ENCODE measurements around the gene MACROD2. TPM values are rescaled to one million over a fixed set of nuclear protein-coding genes. Genes with fewer than 3 reads are reported as not detected.
"Not testable (repeated sequence)": the region's sequence is repeated elsewhere in the genome, so short reads cannot be mapped to it uniquely, and the experiment has no call there.

MACROD2 gene
- total RNA-seq, 1 donor: 1.7 TPM

DNA sequence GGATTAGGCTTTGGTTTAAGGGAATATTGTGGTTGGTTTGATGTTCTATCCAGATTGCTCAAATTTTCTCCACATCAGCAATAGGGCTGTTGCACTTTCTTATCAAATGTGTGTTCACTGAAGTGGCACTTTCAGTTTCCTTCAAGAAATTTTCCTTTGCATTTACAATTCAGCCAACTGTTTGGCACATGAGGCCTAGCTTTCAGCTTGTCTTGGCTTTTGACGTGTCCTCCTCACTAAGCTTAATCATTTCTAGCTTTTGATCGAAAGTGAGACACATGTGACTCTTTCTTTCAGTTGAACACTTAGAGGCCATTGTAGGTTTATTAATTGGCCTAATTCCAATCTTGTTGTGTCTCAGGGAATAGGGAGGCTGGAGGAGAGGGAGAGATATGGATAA, 237.3 kb downstream of the MACROD2 start:
- Histone ChIP-seq H3K9me3 (ENCODE audit: low read depth, low read length) (no peaks in the 10 kb centered on the region), H3K4me3 (ENCODE audit: low read length) (no peak overlapping the region), H3K27me3 (ENCODE audit: insufficient read depth, low read length) (no peaks in the 10 kb centered on the region), H3K4me1 (ENCODE audit: insufficient read depth, low read length) (no peaks in the 10 kb centered on the region)

DNA sequence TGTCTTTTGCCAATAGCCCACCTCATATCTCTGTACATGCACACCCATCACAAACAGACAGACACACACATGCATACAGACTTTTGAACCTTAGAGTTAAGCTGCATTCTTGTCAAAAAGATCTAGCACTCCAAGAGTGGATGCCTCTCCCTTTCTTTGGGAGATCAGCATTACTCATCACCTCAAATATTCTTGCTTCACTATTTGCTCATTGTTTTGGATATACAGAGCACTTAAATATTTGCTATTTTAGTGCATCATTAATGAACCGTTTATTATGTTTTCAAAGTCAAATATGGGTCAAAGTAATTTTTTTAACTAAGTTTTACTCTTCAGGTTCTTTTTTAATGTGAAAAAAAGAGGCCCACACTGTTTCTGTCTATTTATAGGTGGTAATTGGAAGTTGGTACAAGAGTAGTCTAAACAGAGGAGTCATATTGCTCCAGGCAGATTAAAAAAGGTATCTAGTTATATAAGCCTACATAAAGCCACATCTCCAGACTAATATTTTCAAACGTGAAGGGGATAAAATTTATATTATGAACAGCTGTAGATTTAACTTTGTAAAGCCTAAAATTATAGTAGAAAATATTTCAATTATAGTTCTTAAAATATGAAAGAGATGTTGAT, 239.5 kb downstream of the MACROD2 start:
- Histone ChIP-seq H3K4me3 (ENCODE audit: low read length) (no peak overlapping the region), H3K4me1 (ENCODE audit: insufficient read depth, low read length) (no peaks in the 10 kb centered on the region), H3K27me3 (ENCODE audit: insufficient read depth, low read length) (no peaks in the 10 kb centered on the region), H3K9me3 (ENCODE audit: low read depth, low read length) (no peaks in the 10 kb centered on the region)

DNA sequence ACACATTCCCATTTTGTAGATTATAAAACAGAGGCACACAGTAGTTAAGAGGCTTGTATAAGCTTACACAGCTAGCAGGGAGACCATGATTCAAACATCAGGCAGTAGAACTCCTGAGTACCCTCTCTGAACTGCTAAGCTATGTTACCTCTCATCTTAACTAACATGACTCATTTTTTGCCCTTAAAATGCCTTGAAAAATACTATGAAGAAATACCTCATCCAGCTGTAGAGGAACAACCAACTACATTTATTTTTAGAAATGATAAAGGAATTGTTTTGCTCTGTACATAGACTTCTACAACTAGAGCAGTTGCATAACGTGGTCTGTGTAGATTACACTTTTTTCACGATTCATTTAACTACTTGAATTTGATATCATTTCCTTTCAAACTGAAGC, 240.0 kb downstream of the MACROD2 start:
- Histone ChIP-seq H3K4me1 (ENCODE audit: insufficient read depth, low read length) (no peaks in the 10 kb centered on the region), H3K27me3 (ENCODE audit: insufficient read depth, low read length) (no peaks in the 10 kb centered on the region), H3K4me3 (ENCODE audit: low read length) (no peak overlapping the region), H3K9me3 (ENCODE audit: low read depth, low read length) (no peaks in the 10 kb centered on the region)

DNA sequence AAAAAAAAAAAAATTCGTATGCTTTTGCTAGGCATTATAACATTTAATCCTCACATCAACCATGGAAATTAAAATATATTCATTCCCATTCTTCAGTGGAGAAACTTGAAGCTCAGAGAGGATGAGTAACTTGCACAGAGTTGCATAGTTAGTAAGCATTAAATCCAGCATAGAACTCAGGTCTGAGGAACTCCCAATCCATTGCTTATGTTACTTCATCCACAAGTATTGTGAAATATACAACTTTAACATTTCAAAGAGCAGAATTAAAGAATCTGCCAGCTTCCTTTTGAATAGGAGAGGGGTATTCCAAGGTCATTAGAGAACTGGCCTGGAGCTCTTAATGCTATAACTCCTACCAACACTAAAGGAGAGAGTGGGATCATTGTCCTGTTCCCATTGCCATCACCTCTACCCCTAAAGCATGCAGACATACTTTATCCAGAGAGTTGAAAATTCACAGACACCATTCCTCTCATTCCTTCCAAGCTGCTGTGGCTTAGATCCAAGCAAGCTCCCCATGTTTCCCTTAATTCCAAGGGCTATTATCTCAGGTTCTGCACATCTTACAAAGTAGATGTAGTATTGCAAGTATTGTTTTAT, 250.2 kb downstream of the MACROD2 start:
- Histone ChIP-seq H3K9me3 (ENCODE audit: low read depth, low read length) (no peaks in the 10 kb centered on the region), H3K27me3 (ENCODE audit: insufficient read depth, low read length) (no peaks in the 10 kb centered on the region), H3K4me3 (ENCODE audit: low read length) (no peak overlapping the region), H3K4me1 (ENCODE audit: insufficient read depth, low read length) (no peaks in the 10 kb centered on the region)

DNA sequence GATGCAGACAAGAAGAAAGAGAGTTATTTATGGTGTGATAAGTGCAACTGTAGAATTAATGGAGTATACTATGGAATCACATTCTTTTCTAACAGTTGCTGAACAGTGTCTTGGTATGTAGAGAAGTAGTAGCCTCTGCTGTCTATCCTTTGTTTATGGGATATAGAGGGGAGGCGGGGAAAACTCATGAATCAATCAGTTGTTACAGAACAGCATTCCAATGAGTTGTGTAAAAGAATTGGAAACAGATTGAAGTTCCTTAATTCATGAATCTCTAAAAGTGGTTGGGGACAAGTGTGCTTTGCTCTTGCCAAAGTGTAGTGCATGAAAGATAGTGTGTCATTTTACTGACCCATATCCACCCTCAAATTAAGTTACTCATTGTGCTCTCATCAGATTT, 264.4 kb downstream of the MACROD2 start:
- peaks cover 6% of the 10 kb centered on the region for H3K9me3 ChIP-seq (ENCODE audit: low read depth, low read length)
- H3K4me3 ChIP-seq (ENCODE audit: low read length): no peak overlapping the region
- H3K4me1 ChIP-seq (ENCODE audit: insufficient read depth, low read length): no peaks in the 10 kb centered on the region
- H3K27me3 ChIP-seq (ENCODE audit: insufficient read depth, low read length): no peaks in the 10 kb centered on the region

DNA sequence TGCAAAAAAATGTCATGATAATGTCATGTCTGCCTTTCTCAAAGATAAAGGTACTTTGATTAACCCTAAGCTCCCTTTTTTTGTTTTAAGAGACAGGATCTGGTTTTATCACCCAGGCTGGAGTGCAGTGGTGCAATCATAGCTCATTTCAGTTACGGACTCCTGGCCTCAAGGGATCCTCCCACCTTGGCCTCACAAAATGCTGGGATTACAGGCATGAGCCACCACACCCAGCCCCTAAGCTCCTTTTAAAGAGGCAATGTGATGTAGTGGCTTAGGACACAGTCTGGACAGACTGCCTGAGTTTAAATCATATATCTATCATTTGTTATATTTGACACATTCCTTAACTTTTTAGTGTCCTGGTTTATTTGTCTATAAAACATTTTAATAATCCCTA, 265.1 kb downstream of the MACROD2 start:
- Histone ChIP-seq H3K4me3 (ENCODE audit: low read length) (no peak overlapping the region), H3K27me3 (ENCODE audit: insufficient read depth, low read length) (no peaks in the 10 kb centered on the region), H3K9me3 (ENCODE audit: low read depth, low read length) (peaks cover 6% of the 10 kb centered on the region), H3K4me1 (ENCODE audit: insufficient read depth, low read length) (no peaks in the 10 kb centered on the region)

DNA sequence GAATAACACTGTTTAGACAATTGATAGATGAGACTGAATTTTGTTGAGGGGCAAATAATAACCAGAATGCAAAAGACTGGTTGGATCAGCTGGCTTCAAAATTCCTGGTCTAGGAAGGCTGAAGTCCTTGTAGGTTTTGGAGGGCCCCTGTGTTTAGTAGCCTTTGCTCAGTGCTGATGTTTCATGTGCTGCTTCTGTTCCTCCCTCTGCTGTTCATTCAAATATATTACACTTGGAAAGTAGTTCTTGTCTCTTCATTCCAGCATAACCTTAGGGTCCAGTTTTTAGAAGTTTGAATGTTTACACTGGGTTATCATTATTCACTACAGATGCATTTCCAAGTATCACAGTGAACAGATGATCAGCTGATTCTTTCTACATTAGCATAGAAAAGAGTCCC, 269.6 kb downstream of the MACROD2 start:
- H3K4me3 ChIP-seq (ENCODE audit: low read length): no peak overlapping the region
- H3K4me1 ChIP-seq (ENCODE audit: insufficient read depth, low read length): no peaks in the 10 kb centered on the region
- peaks cover 2% of the 10 kb centered on the region for H3K9me3 ChIP-seq (ENCODE audit: low read depth, low read length)
- H3K27me3 ChIP-seq (ENCODE audit: insufficient read depth, low read length): no peaks in the 10 kb centered on the region

DNA sequence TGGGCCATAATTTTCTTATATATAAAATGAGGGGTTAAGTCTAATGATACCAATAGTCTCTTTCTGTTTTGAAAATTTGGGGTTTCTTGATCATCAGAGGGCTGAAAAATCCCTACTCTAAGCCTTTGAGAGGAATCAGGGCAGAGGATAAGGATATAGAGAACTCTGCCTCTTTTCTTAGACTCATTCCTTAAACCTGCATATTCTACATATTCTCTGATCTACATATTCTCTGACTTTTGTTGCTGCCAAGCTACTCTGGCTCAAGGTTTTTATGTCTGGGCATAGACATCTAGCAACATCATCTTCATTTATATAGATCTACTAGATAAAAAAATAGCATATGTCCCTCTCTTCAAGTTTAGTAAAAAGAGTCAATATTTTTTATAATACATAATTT, 270.9 kb downstream of the MACROD2 start:
- no peaks in the 10 kb centered on the region for H3K4me1 ChIP-seq (ENCODE audit: insufficient read depth, low read length)
- no peak overlapping the region for H3K4me3 ChIP-seq (ENCODE audit: low read length)
- no peaks in the 10 kb centered on the region for H3K9me3 ChIP-seq (ENCODE audit: low read depth, low read length)
- H3K27me3 ChIP-seq (ENCODE audit: insufficient read depth, low read length): no peaks in the 10 kb centered on the region

DNA sequence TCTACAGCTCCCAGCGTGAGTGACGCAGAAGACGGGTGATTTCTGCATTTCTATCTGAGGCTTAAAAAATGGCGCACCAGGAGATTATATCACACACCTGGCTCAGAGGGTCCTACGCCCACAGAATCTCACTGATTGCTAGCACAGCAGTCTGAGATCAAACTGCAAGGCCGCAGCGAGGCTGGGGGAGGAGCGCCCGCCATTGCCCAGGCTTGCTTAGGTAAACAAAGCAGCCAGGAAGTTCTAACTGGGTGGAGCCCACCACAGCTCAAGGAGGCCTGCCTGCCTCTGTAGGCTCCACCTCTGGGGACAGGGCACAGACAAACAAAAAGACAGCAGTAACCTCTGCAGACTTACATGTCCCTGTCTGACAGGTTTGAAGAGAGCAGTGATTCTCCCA, 275.4 kb downstream of the MACROD2 start:
- not testable (repeated sequence) for H3K4me1 ChIP-seq (ENCODE audit: insufficient read depth, low read length); H3K4me3 ChIP-seq (ENCODE audit: low read length); H3K9me3 ChIP-seq (ENCODE audit: low read depth, low read length); H3K27me3 ChIP-seq (ENCODE audit: insufficient read depth, low read length)

DNA sequence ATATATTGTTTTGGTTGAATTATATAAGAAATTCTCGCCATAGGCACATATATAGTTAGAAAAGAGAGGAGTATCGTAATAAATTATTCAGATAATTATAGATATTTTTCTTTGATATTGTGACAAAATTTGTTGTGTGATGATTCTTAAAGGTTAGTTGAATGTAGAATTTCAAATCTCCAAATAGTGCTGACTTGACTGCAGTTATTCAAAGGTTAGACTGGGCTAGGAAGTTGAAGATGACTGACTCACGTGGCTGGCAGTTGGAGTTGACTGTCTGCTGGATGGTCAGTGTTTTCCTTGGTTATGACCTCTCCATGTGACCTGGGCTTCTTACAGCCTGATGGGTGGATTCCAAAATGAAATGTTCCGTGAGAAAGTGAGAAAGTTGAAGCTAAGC, 286.8 kb downstream of the MACROD2 start:
- Histone ChIP-seq H3K4me1 (ENCODE audit: insufficient read depth, low read length) (no peaks in the 10 kb centered on the region), H3K9me3 (ENCODE audit: low read depth, low read length) (no peaks in the 10 kb centered on the region), H3K4me3 (ENCODE audit: low read length) (no peak overlapping the region), H3K27me3 (ENCODE audit: insufficient read depth, low read length) (no peaks in the 10 kb centered on the region)

DNA sequence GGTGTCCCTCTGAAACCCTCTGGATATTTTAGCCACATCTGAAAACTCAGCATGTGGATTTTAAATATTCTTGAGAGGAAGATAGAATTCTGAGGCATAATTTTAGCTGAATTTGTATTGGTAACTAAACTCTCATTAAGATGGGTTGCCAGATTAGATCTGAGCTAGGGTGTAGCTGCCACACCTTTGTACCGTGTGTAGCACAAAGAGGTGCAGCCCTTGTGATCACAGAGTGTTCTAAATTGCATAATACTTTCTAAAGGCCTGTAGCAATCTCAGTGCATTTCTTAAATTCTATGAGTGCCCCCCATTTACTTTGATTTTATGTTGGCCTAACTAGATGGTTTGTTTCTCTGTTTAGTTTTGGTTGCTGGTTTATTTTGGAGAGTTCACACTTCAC, 289.1 kb downstream of the MACROD2 start:
- Histone ChIP-seq H3K4me1 (ENCODE audit: insufficient read depth, low read length) (no peaks in the 10 kb centered on the region), H3K9me3 (ENCODE audit: low read depth, low read length) (no peaks in the 10 kb centered on the region)

DNA sequence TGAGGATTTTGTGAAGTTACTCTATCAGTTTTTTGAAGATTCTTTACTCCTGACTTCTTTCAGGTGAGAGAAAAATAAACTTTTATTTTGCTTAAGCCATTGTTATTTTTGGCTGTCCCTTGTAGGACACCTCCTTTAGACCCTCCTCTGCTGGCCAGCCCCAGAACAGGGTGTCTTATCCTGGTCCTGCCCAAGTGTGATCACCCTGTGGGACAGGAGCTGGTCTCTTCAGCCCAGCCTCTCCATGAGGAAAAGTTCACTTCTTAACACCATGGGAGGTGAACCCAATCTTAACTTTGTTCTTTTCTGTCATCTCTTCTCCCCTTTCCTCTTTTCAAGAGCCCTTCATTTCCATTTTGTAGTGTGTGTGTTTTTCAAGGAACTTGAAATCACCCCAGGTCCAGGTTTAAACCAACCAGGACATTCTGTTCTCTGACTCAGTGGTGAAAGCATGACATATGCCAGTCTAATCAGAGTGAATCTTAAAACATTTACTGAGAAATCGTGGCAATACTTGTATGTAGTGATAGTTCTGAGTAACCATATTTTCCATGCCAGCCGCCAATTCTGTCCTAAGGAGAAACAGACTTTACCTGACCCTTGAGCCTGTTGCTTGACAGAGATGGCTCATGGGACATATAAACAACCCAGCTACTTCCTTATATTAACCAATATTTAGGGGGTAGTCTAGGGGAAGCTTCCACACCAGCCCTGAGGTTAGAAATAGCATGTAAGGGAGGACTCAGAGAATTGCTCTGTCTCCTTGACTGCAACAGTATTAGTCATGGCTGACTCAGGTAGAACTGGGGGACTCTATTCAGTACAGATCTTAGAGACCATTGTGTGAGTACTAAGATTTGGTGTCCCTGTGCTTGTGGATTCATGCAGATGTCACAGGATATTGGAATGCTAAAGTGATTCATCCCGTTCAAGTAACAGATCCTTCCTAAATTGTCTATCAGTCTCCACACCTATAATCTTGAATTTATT, 293.3 kb downstream of the MACROD2 start:
- Histone ChIP-seq H3K27me3 (ENCODE audit: insufficient read depth, low read length) (no peaks in the 10 kb centered on the region), H3K9me3 (ENCODE audit: low read depth, low read length) (peaks cover under 1% of the 10 kb centered on the region), H3K4me1 (ENCODE audit: insufficient read depth, low read length) (no peaks in the 10 kb centered on the region), H3K4me3 (ENCODE audit: low read length) (no peak overlapping the region)

More for the DNA sequence above, 289.1 kb downstream of the MACROD2 start:
- H3K4me3 ChIP-seq (ENCODE audit: low read length): no peak overlapping the region
- H3K27me3 ChIP-seq (ENCODE audit: insufficient read depth, low read length): no peaks in the 10 kb centered on the region

DNA sequence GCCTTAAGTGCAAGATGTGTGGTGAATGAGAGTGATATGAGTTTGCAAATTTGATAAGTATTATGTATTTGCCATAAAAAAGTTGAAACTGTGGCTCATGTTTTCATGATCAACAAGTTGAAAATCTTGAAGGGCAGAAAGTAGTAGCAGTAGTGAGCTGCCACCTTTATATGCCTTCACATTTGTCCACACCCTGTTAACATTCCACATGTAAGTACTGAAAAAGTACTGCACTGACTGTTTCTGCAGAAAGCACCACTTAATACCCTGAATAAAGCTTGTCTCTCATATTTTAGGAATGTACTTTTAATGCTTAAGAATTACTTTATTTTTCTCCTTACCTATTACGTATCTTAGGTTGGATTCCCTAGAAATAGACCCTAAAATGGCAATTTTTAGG, 296.2 kb downstream of the MACROD2 start:
- Histone ChIP-seq H3K9me3 (ENCODE audit: low read depth, low read length) (peaks cover 5% of the 10 kb centered on the region), H3K4me3 (ENCODE audit: low read length) (no peak overlapping the region), H3K27me3 (ENCODE audit: insufficient read depth, low read length) (no peaks in the 10 kb centered on the region), H3K4me1 (ENCODE audit: insufficient read depth, low read length) (no peaks in the 10 kb centered on the region)

DNA sequence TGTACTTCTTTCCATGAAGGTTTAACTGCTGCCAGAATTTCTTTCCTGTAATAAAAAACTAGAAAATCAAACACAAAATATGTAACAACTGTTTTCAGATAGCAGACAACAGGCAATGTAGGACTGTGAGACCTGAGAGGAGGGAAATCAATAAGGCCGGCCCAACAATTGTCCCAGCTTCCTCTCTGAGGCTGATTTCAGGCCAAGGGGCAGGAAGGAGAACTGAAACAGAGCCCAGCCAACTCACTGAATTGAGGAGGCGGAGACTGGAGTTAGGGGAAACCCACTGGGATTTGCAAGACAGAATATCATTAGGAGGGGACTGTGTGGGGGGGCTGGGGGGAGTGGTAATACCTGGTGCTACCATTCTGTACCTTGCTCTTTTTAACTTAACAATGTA, 299.9 kb downstream of the MACROD2 start:
- no peak overlapping the region for H3K4me3 ChIP-seq (ENCODE audit: low read length)
- H3K4me1 ChIP-seq (ENCODE audit: insufficient read depth, low read length): no peaks in the 10 kb centered on the region
- H3K9me3 ChIP-seq (ENCODE audit: low read depth, low read length): peaks cover 5% of the 10 kb centered on the region
- H3K27me3 ChIP-seq (ENCODE audit: insufficient read depth, low read length): no peaks in the 10 kb centered on the region

DNA sequence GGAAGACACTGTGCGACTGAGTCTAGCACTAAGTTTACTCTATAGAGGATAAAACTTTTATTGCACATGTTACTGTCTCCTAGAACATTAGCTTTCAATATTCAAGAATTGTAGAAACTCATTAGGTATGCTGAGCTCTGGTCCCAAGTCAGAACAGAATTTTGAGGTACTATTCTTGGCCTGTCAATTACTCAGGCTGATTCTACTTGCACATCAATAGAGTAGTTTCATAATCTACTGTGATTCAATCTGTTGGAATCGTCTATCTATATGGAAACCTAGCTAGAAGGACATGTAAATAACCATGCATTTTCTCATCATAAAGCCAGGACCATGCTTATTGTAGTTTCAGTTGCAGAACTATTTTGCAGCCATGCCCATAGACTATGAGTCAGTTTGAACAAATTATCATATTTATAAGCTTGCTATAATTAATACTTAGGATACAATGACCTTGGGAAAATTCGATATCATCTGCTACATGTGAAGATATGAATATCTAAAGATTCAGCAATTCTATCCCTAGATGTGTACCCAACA, 300.5 kb downstream of the MACROD2 start:
- H3K9me3 ChIP-seq (ENCODE audit: low read depth, low read length): peaks cover 5% of the 10 kb centered on the region
- H3K4me3 ChIP-seq (ENCODE audit: low read length): no peak overlapping the region
- H3K27me3 ChIP-seq (ENCODE audit: insufficient read depth, low read length): no peaks in the 10 kb centered on the region
- no peaks in the 10 kb centered on the region for H3K4me1 ChIP-seq (ENCODE audit: insufficient read depth, low read length)
